ENCODE measurements around the gene CEP120.

DNA sequence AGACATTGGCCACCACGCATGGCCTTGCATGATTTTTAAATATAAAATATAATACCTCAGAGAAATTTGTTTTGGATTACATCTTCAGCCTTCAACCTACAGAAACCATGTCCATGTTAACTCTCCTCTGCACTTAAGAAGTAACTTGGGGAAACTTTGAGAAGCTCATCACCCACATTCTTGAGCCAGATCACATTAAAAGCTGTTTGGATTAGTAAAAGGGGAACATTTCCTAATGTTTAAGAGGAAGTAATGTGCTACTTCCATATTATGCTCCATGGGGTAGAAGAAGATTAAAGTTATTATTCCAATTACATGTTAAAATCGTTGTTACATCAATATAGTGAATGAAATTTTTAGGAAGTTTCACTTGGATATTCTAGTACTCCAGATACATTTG lies 10.4 kb upstream of the CEP120 start:
- TF ChIP-seq POLR2A (IDR thresholded peaks at IDR 0.05; ENCODE audit: low read length): no peak
- no peak for TF ChIP-seq MAZ (IDR thresholded peaks at IDR 0.05; ENCODE audit: borderline replicate concordance, low read depth, low read length)
- TF ChIP-seq, protein P1, sequence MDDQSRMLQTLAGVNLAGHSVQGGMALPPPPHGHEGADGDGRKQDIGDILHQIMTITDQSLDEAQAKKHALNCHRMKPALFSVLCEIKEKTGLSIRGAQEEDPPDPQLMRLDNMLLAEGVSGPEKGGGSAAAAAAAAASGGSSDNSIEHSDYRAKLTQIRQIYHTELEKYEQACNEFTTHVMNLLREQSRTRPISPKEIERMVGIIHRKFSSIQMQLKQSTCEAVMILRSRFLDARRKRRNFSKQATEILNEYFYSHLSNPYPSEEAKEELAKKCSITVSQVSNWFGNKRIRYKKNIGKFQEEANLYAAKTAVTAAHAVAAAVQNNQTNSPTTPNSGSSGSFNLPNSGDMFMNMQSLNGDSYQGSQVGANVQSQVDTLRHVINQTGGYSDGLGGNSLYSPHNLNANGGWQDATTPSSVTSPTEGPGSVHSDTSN (IDR thresholded peaks at IDR 0.05): no peak
